HCT116 (cell line): ENCODE results near the gene AQP6. TPM values are rescaled to one million over a fixed set of nuclear protein-coding genes. Genes with fewer than 3 reads are reported as not detected.

Source experiments
- ATAC-seq: fragments of 200-7000 bp; cut with Tn5 transposase; 2 replicates; pipeline ENCODE4 v1.9.1; 2020; ENCODE audit warnings: mild to moderate bottlenecking, moderate library complexity
- BruUV-seq: library from RNA; stranded (reverse); fragments of 400-500 nt; replicated peaks from 2 replicates; lab custom pipeline; 2021; lab: Mats Ljungman, UMichigan
- CTCF ChIA-PET: fragments of 300-600 bp; sonication (Branson Sonifier 250); formaldehyde crosslinking; loops from one replicate; lab custom pipeline; 2021; ENCODE audit warnings: antibody characterized with exemption; lab: Charles Lee
- POLR2A ChIA-PET: fragments of 300-600, 350-600 bp; sonication (Branson Sonifier 250); formaldehyde crosslinking; loops from one replicate; lab custom pipeline; 2021; ENCODE audit warnings: antibody characterized with exemption; lab: Charles Lee
- RAD21 ChIA-PET, 2 experiments: fragments of 300-600 bp; sonication (Branson Sonifier 250); formaldehyde crosslinking; loops; one replicate each; lab custom pipeline; 2023; ENCODE audit warnings: low total read pairs in 2 of 2; ENCODE audit not compliant: uncharacterized antibody in 2 of 2, unreplicated experiment in 2 of 2, low non-redundant PET in 1 of 2; lab: Charles Lee
- DNase-seq: peaks from one replicate; pipeline ENCODE4 v3.0.0-alpha.2; 2010; ENCODE audit warnings: low read depth, low spot score
- H2AFZ ChIP-seq: fragments of 200-600 bp; shearing (Covaris generic), sonication (generic); 2 replicates; pipeline ENCODE4 v1.6.1; 2017; ENCODE audit warnings: low read depth, mixed run types, mixed read lengths, antibody characterized with exemption, low read length; ENCODE audit not compliant: poor library complexity, severe bottlenecking
- H3K27ac ChIP-seq: 2 replicates; pipeline ENCODE4 v1.5.1; 2012; ENCODE audit warnings: low read depth, low read length
- H3K27me3 ChIP-seq: fragments of 200-600 bp; sonication (generic); 2 replicates; pipeline ENCODE4 v1.6.1; 2016; ENCODE audit warnings: mixed run types, low read length, mixed read lengths; ENCODE audit not compliant: insufficient read depth
- H3K36me3 ChIP-seq, 2 experiments: fragments of 200-500 bp in 1 of 2; fragments of 200-600 bp in 1 of 2; sonication (Bioruptor generic) in 1 of 2; sonication (generic) in 1 of 2; 2 replicates each; pipeline versions ENCODE4 v1.5.1 to v1.6.1; 2014 to 2016; ENCODE audit warnings: low read length in 2 of 2, inconsistent platforms in 1 of 2, mixed read lengths in 1 of 2, mixed run types in 1 of 2; ENCODE audit not compliant: insufficient read depth in 2 of 2, control insufficient read depth in 1 of 2
- H3K4me1 ChIP-seq, 2 experiments: fragments of 200-600 bp in 1 of 2; sonication (generic) in 1 of 2; 2 replicates each; pipeline versions ENCODE4 v1.5.1 to v1.6.1; 2012 to 2017; ENCODE audit warnings: low read length in 2 of 2, inconsistent platforms in 1 of 2, mild to moderate bottlenecking in 1 of 2, mixed read lengths in 1 of 2, mixed run types in 1 of 2, moderate library complexity in 1 of 2; ENCODE audit not compliant: insufficient read depth in 2 of 2, control insufficient read depth in 1 of 2
- H3K4me2 ChIP-seq: fragments of 200-600 bp; sonication (generic); 2 replicates; pipeline ENCODE4 v1.6.1; 2017; ENCODE audit warnings: mixed run types, low read length, mixed read lengths
- H3K4me3 ChIP-seq, 2 experiments: fragments of 200-600 bp in 1 of 2; sonication (generic) in 1 of 2; replicated peaks in 1 of 2; 2 replicates each; pipeline ENCODE4 v1.5.1; 2011 to 2016; ENCODE audit warnings: low read length in 2 of 2, control low read depth in 1 of 2, low read depth in 1 of 2, mild to moderate bottlenecking in 1 of 2, mixed read lengths in 1 of 2, mixed run types in 1 of 2
- H3K79me2 ChIP-seq: fragments of 200-600 bp; sonication (generic); 2 replicates; pipeline ENCODE4 v1.6.1; 2017; ENCODE audit warnings: mild to moderate bottlenecking, mixed run types, low read length, moderate library complexity, mixed read lengths; ENCODE audit not compliant: insufficient read depth
- H3K9ac ChIP-seq: fragments of 200-600 bp; sonication (generic); 2 replicates; pipeline ENCODE4 v1.6.1; 2016; ENCODE audit warnings: low read length, mixed read lengths
- H3K9me2 ChIP-seq: fragments of 200-600 bp; sonication (generic), shearing (Covaris generic); 2 replicates; pipeline ENCODE4 v1.6.1; 2017; ENCODE audit warnings: mixed run types, mild to moderate bottlenecking, moderate library complexity; ENCODE audit not compliant: insufficient read depth
- H3K9me3 ChIP-seq, 2 experiments: fragments of 200-500 bp in 1 of 2; fragments of 200-600 bp in 1 of 2; sonication (Bioruptor generic) in 1 of 2; sonication (generic) in 1 of 2; 2 replicates each; pipeline ENCODE4 v1.6.1; 2014 to 2017; ENCODE audit warnings: low read length in 2 of 2, mixed read lengths in 2 of 2, inconsistent platforms in 1 of 2, low read depth in 1 of 2, mild to moderate bottlenecking in 1 of 2, mixed run types in 1 of 2, moderate library complexity in 1 of 2; ENCODE audit not compliant: control insufficient read depth in 1 of 2, insufficient read depth in 1 of 2
- H4K20me1 ChIP-seq: fragments of 200-600 bp; sonication (generic), shearing (Covaris generic); 2 replicates; pipeline ENCODE4 v1.6.1; 2017; ENCODE audit warnings: mixed run types, mild to moderate bottlenecking, moderate library complexity; ENCODE audit not compliant: insufficient read depth
- CTCF ChIP-seq, 3 experiments: fragments of 200-600 bp in 1 of 3; sonication (generic) in 1 of 3; IDR thresholded peaks in 2 of 3; conservative IDR thresholded peaks in 1 of 3; 2 replicates each; pipeline ENCODE4 v1.5.1; 2012 to 2017; ENCODE audit warnings: low read depth in 2 of 3, low read length in 2 of 3, antibody characterized with exemption in 1 of 3, borderline replicate concordance in 1 of 3, control low read depth in 1 of 3, mild to moderate bottlenecking in 1 of 3, mixed read lengths in 1 of 3, mixed run types in 1 of 3, moderate library complexity in 1 of 3; ENCODE audit not compliant: insufficient read depth in 1 of 3
- EZH2phosphoT487 ChIP-seq: fragments of 200-600 bp; IDR thresholded peaks from 2 replicates; pipeline ENCODE4 v1.6.1; 2018; ENCODE audit warnings: antibody characterized with exemption, borderline replicate concordance
- JUND ChIP-seq: IDR thresholded peaks from 2 replicates; pipeline ENCODE4 v1.6.1; 2012
- MAX ChIP-seq: IDR thresholded peaks from 2 replicates; pipeline ENCODE4 v1.6.1; 2012
- POLR2A ChIP-seq: IDR thresholded peaks from 2 replicates; pipeline ENCODE4 v1.7.0; 2011; ENCODE audit warnings: borderline replicate concordance; ENCODE audit not compliant: insufficient read depth, insufficient read length; ENCODE audit errors: extremely low read depth
- POLR2AphosphoS5 ChIP-seq: IDR thresholded peaks from 2 replicates; pipeline ENCODE4 v1.6.1; 2011; ENCODE audit warnings: mild to moderate bottlenecking, low read depth, low read length, moderate library complexity
- TCF7L2 ChIP-seq: IDR thresholded peaks from 2 replicates; pipeline ENCODE4 v1.7.0; 2011; ENCODE audit warnings: borderline replicate concordance, inconsistent platforms; ENCODE audit not compliant: insufficient read depth, insufficient read length; ENCODE audit errors: extremely low read depth
- YY1 ChIP-seq: IDR thresholded peaks from 2 replicates; pipeline ENCODE4 v1.6.1; 2011; ENCODE audit warnings: low read length, low read depth, moderate library complexity, mild to moderate bottlenecking; ENCODE audit not compliant: insufficient replicate concordance; ENCODE audit errors: extremely low read depth
- ZNF274 ChIP-seq: fragments of 200-500 bp; sonication (Bioruptor generic); IDR thresholded peaks from 2 replicates; pipeline ENCODE4 v1.6.1; 2014; ENCODE audit warnings: mild to moderate bottlenecking, low read depth, low read length, inconsistent platforms
- intact Hi-C: fragments of 100-400 bp; cut with micrococcal nuclease; formaldehyde crosslinking; loops from 2 replicates; pipeline ENCODE4 v1.10.0; 2022
- total RNA-seq: library from RNA; stranded (reverse); gene quantifications from one replicate; pipeline ENCODE4 v1.2.1, GENCODE V29; 2021; ENCODE audit not compliant: unreplicated experiment
- TF ChIP-seq, protein P1 (sequence below): IDR thresholded peaks from 2 replicates; pipeline ENCODE4 v1.6.1; 2011; ENCODE audit warnings: mild to moderate bottlenecking, low read length, moderate library complexity; ENCODE audit not compliant: insufficient replicate concordance; ENCODE audit errors: extremely low read depth
- TF ChIP-seq, protein P2 (sequence below): IDR thresholded peaks from 2 replicates; pipeline ENCODE4 v1.6.1; 2012

AQP6 gene
- total RNA-seq, 1 experiment from 2014 or later = not detected

- no peak for DNase-seq
- H3K36me3 ChIP-seq = no peaks in the 10 kb centered on the region
- H3K9me3 ChIP-seq = no peaks in the 10 kb centered on the region
- H4K20me1 ChIP-seq = no peaks in the 10 kb centered on the region
- no peak overlapping the region for H3K4me2 ChIP-seq
- ATAC-seq = no peak
- no peak overlapping the region for H2AFZ ChIP-seq
- H3K27me3 ChIP-seq = 0 out of 2 replicates have a peak, but pooled peaks cover 5% of the 10 kb centered on the region
- no peaks in the 10 kb centered on the region for H3K9me2 ChIP-seq
- no TSS peak for BruUV-seq
- POLR2A ChIA-PET = no interaction called here
- peaks cover 0 to 16% of the 10 kb centered on the region in 2 experiments; a peak in 2 of 4 replicates for H3K4me1 ChIP-seq
- H3K4me3 ChIP-seq = no peak overlapping the region
- intact Hi-C loops = no loop called here
- CTCF ChIA-PET = interaction anchor here (1.4 kb wide), 1 partner anchor 25 kb away, joined by 3 read pairs; no protein-coding TSS in a partner anchor
- TF ChIP-seq POLR2A = no peak
- no peak for TF ChIP-seq ZNF274
- TF ChIP-seq YY1 = no peak
- TF ChIP-seq POLR2AphosphoS5 = no peak
- no peak for TF ChIP-seq JUND
- TF ChIP-seq, protein P1, sequence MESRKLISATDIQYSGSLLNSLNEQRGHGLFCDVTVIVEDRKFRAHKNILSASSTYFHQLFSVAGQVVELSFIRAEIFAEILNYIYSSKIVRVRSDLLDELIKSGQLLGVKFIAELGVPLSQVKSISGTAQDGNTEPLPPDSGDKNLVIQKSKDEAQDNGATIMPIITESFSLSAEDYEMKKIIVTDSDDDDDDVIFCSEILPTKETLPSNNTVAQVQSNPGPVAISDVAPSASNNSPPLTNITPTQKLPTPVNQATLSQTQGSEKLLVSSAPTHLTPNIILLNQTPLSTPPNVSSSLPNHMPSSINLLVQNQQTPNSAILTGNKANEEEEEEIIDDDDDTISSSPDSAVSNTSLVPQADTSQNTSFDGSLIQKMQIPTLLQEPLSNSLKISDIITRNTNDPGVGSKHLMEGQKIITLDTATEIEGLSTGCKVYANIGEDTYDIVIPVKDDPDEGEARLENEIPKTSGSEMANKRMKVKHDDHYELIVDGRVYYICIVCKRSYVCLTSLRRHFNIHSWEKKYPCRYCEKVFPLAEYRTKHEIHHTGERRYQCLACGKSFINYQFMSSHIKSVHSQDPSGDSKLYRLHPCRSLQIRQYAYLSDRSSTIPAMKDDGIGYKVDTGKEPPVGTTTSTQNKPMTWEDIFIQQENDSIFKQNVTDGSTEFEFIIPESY = no peak
- H3K9ac ChIP-seq = no peak overlapping the region
- H3K79me2 ChIP-seq = no peaks in the 10 kb centered on the region
- RAD21 ChIA-PET = no interaction called here
- H3K27ac ChIP-seq = no peak overlapping the region
Measured at GRCh38 chr12:49970658-49971057, 2.1 kb upstream of the AQP6 start.

- TF ChIP-seq EZH2phosphoT487 (no peak), CTCF (IDR thresholded peaks at IDR 0.05 in 2 of 3, conservative IDR thresholded peaks at IDR 0.05 in 1 of 3; ENCODE audit: borderline replicate concordance in 1 of 3, insufficient read depth in 1 of 3, low read depth in 2 of 3, low read length in 2 of 3) (no peak), TCF7L2 (no peak), MAX (no peak)
- TF ChIP-seq, protein P2, sequence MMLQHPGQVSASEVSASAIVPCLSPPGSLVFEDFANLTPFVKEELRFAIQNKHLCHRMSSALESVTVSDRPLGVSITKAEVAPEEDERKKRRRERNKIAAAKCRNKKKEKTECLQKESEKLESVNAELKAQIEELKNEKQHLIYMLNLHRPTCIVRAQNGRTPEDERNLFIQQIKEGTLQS = no peak
- TF ChIP-seq, protein P1 = no peak
- TF ChIP-seq, all 23 proteins: peak for 0
- peaks cover 0 to 16% of the 10 kb centered on the region in 2 experiments; a peak in 2 of 4 replicates for H3K4me1 ChIP-seq
- no peak overlapping the region for H3K4me2 ChIP-seq
- no peaks in the 10 kb centered on the region for H3K9me3 ChIP-seq
- 0 out of 2 replicates have a peak, but pooled peaks cover 5% of the 10 kb centered on the region for H3K27me3 ChIP-seq
- H4K20me1 ChIP-seq = no peaks in the 10 kb centered on the region
- RAD21 ChIA-PET = interaction anchor here in 1 of 2 experiments (0.6 kb wide), 1 partner anchor 122 kb away, joined by 5 read pairs; no protein-coding TSS in a partner anchor
- no TSS peak for BruUV-seq
- no peaks in the 10 kb centered on the region for H3K79me2 ChIP-seq
- ATAC-seq (no peak), DNase-seq (no peak)
- intact Hi-C loops = no loop called here
- POLR2A ChIA-PET = interaction anchor here (0.6 kb wide), 1 partner anchor 47 kb away, joined by 3 read pairs; no protein-coding TSS in a partner anchor
- CTCF ChIA-PET = interaction anchor here (1.4 kb wide), 1 partner anchor 26 kb away, joined by 3 read pairs; no protein-coding TSS in a partner anchor
- H3K9me2 ChIP-seq = no peaks in the 10 kb centered on the region
- no peak overlapping the region for H3K27ac ChIP-seq
- no peak overlapping the region for H3K9ac ChIP-seq
- no peak overlapping the region for H2AFZ ChIP-seq
- no peak overlapping the region for H3K4me3 ChIP-seq
- H3K36me3 ChIP-seq = no peaks in the 10 kb centered on the region
Measured at GRCh38 chr12:49971141-49971540, 1.6 kb upstream of the AQP6 start.
